ENCODE data around the gene ARHGAP26. TPM values are rescaled to one million over a fixed set of nuclear protein-coding genes. Genes with fewer than 3 reads are reported as not detected.

Gene ARHGAP26
- polyA plus RNA-seq, 1 donor from 2014 or later = 0.83 TPM

DNA sequence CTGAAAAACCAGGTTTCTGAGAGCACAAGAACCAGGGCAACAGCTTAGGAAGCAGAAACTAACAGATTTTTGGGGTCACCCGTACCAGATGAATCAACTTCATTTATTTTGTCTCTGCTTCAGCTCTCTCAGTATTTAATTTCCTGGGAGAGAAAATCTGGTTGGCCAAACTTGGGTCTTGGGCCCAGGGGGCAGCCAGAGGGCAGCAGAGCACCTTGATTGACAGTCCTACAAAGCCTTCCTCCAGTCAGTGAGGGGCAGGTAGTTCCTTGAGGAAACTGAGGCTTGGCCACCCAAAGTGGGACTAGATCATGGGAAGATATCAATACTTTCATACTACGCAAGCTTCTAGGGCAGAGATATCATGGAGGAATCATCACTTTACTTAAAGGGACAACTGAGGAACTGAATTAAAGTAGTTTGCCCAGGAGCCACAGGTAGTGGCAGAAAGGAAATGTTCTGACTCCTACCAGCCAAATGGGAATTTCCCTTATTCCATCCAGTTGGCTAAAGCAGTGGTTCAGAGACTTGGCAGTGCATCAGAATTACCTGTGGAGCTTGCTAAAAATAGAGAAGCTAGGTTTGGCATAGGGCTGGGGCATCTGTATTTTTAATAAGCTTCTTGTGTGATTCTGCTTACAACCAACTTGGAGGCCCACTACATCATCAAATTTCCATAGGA is 21.5 kb upstream of the ARHGAP26 start:
- Histone ChIP-seq H3F3A (ENCODE audit: insufficient read depth, low read length, poor library complexity, severe bottlenecking) (no peaks in the 10 kb centered on the region), H2AFZ (ENCODE audit: low read depth, low read length) (no peak overlapping the region), H3K9me3 (ENCODE audit: low read length) (no peaks in the 10 kb centered on the region), H4K20me1 (ENCODE audit: insufficient read depth) (no peaks in the 10 kb centered on the region), H3K4me3 (ENCODE audit: low read length) (no peak overlapping the region), H3K79me2 (replicated peaks; ENCODE audit: insufficient read depth, low read length) (no peaks in the 10 kb centered on the region), H3K4me2 (ENCODE audit: low read length) (no peak overlapping the region), H3K9me2 (ENCODE audit: insufficient read depth, low read length) (no peaks in the 10 kb centered on the region), H3K27me3 (ENCODE audit: insufficient read depth, low read depth, low read length) (no peaks in the 10 kb centered on the region), H3K36me3 (ENCODE audit: insufficient read depth, low read length) (no peaks in the 10 kb centered on the region), H3K27ac (ENCODE audit: low read length) (no peak overlapping the region), H3K9ac (ENCODE audit: low read length) (no peak overlapping the region)
- TF ChIP-seq EZH2 (IDR thresholded peaks at IDR 0.05; ENCODE audit: borderline replicate concordance, insufficient read depth, low read length, poor library complexity, severe bottlenecking) (no peak), MXI1 (conservative IDR thresholded peaks at IDR 0.05; ENCODE audit: poor library complexity, severe bottlenecking) (no peak), SMC3 (conservative IDR thresholded peaks at IDR 0.05; ENCODE audit: poor library complexity) (no peak), REST (IDR thresholded peaks at IDR 0.05; ENCODE audit: borderline replicate concordance) (no peak), EP300 (conservative IDR thresholded peaks at IDR 0.05; ENCODE audit: poor library complexity, severe bottlenecking) (no peak)

DNA sequence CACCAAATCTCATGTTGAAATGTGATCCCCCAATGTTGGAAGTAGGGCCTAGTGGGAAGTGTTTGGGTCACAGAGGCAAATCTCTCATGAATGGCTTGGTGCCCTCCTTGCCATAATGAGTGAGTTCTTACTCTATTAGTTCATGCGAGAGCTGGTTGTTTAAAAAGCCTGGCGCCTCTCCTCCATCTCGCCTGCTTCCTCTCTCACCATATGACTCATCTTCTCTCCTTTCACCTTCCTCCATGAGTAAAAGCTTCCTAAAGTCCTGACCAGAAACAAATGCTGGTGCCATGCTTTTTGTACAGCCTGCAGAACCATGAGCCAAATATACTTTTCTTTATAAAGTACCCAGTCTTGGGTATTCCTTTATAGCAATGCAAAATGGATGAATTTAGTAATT is 20.9 kb upstream of the ARHGAP26 start:
- Histone ChIP-seq H3K9ac (ENCODE audit: low read length) (no peak overlapping the region), H3K27me3 (ENCODE audit: insufficient read depth, low read depth, low read length) (no peaks in the 10 kb centered on the region), H2AFZ (ENCODE audit: low read depth, low read length) (no peak overlapping the region), H3K9me3 (ENCODE audit: low read length) (no peaks in the 10 kb centered on the region), H3K79me2 (replicated peaks; ENCODE audit: insufficient read depth, low read length) (no peaks in the 10 kb centered on the region), H3K27ac (ENCODE audit: low read length) (no peak overlapping the region), H3F3A (ENCODE audit: insufficient read depth, low read length, poor library complexity, severe bottlenecking) (no peaks in the 10 kb centered on the region), H3K4me2 (ENCODE audit: low read length) (no peak overlapping the region), H3K9me2 (ENCODE audit: insufficient read depth, low read length) (no peaks in the 10 kb centered on the region), H3K4me3 (ENCODE audit: low read length) (no peak overlapping the region), H3K36me3 (ENCODE audit: insufficient read depth, low read length) (no peaks in the 10 kb centered on the region), H4K20me1 (ENCODE audit: insufficient read depth) (no peaks in the 10 kb centered on the region)
- TF ChIP-seq REST (IDR thresholded peaks at IDR 0.05; ENCODE audit: borderline replicate concordance) = no peak
- no peak for TF ChIP-seq MXI1 (conservative IDR thresholded peaks at IDR 0.05; ENCODE audit: poor library complexity, severe bottlenecking)
